Measurements from ENCODE around the gene CSF2RB.

DNA sequence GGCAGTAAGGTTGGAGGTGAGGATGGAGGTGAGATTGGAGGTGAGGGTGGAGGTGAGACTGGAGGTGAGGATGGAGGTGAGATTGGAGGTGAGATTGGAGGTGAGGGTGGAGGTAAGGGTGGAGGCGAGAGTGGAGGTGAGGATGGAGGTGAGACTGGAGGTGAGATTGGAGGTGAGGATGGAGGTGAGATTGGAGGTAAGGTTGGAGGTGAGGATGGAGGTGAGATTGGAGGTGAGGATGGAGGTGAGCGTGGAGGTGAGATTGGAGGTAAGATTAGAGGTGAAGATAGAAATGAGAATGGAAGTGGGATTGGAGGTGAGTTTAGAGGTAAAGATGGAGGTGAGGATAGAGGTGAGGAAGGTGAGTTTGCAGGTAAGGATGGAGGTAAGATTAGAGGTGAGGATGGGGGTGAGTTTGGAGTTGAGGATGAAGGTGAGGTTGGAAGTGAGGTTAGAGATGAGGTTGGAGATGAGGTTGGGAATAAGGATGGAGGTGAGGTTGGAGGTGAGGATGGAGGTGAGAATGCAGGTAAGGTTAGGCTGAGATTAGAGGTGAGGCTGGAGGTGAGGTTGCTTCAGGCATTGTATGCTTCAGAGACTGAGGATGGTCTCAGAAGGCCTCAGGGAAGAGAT, 40.4 kb upstream of the CSF2RB start:
- TF ChIP-seq, protein P1, sequence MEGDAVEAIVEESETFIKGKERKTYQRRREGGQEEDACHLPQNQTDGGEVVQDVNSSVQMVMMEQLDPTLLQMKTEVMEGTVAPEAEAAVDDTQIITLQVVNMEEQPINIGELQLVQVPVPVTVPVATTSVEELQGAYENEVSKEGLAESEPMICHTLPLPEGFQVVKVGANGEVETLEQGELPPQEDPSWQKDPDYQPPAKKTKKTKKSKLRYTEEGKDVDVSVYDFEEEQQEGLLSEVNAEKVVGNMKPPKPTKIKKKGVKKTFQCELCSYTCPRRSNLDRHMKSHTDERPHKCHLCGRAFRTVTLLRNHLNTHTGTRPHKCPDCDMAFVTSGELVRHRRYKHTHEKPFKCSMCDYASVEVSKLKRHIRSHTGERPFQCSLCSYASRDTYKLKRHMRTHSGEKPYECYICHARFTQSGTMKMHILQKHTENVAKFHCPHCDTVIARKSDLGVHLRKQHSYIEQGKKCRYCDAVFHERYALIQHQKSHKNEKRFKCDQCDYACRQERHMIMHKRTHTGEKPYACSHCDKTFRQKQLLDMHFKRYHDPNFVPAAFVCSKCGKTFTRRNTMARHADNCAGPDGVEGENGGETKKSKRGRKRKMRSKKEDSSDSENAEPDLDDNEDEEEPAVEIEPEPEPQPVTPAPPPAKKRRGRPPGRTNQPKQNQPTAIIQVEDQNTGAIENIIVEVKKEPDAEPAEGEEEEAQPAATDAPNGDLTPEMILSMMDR (IDR thresholded peaks at IDR 0.05; ENCODE audit: low read depth, low read length) = no peak
- TF ChIP-seq POLR2A (IDR thresholded peaks at IDR 0.05; ENCODE audit: extremely low read depth, insufficient read length) = no peak
- TF ChIP-seq, protein P2, sequence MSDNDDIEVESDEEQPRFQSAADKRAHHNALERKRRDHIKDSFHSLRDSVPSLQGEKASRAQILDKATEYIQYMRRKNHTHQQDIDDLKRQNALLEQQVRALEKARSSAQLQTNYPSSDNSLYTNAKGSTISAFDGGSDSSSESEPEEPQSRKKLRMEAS (IDR thresholded peaks at IDR 0.05; ENCODE audit: low read depth, low read length) = no peak
- TF ChIP-seq MYC (IDR thresholded peaks at IDR 0.05; ENCODE audit: low read depth, low read length) = no peak
